K562 (cell line): ENCODE measurements around the gene TTC16. TPM values are rescaled to one million over a fixed set of nuclear protein-coding genes. Genes with fewer than 3 reads are reported as not detected.

Source experiments
- ATAC-seq: fragments of 200-7000 bp; cut with Tn5 transposase; 3 replicates; pipeline ENCODE4 v1.9.1; 2020; ENCODE audit warnings: moderate library complexity
- BruUV-seq: library from RNA; stranded (reverse); fragments of 400-500 nt; replicated peaks from 2 replicates; lab custom pipeline; 2021; lab: Mats Ljungman, UMichigan
- CTCF ChIA-PET: fragments of 300-600 bp; formaldehyde crosslinking; extraction: SDS; loops from one replicate; lab custom pipeline; 2021; ENCODE audit warnings: low intra/inter-chr PET ratio; lab: Yijun Ruan, JAX
- POLR2A ChIA-PET: fragments of 300-600, 350-650 bp; sonication (Branson Sonifier 250); formaldehyde crosslinking; extraction: SDS; loops from one replicate; lab custom pipeline; 2021; ENCODE audit warnings: antibody characterized with exemption, inconsistent platforms; lab: Yijun Ruan, JAX
- DNase-seq, 4 experiments: peaks; one replicate each; pipeline versions ENCODE4 v3.0.0 to v3.0.0-alpha.2; 2011 to 2018; ENCODE audit warnings: low spot score in 3 of 4, mixed read lengths in 3 of 4; ENCODE audit errors: extremely low read depth in 1 of 4
- FAIRE-seq: peaks from 2 replicates; lab custom pipeline; 2011; peaks lifted over from hg19 to GRCh38; lab: Jason Lieb, UNC
- H2AFZ ChIP-seq: 2 replicates; pipeline ENCODE4 v1.6.0; 2011; ENCODE audit warnings: low read depth, low read length, control low read depth, inconsistent platforms
- H3K27ac ChIP-seq: fragments of 200-600 bp; 3 replicates; pipeline ENCODE4 v1.8.0; 2011; ENCODE audit warnings: low read depth, mild to moderate bottlenecking, control low read depth, inconsistent platforms, low read length, moderate library complexity, mixed read lengths; ENCODE audit errors: extremely low read depth
- H3K27me3 ChIP-seq, 2 experiments: fragments of 300-600 bp in 1 of 2; 2 replicates in 1 of 2; 3 replicates in 1 of 2; pipeline versions ENCODE4 v1.6.0 to v1.8.0; 2011; ENCODE audit warnings: inconsistent platforms in 2 of 2, low read length in 2 of 2, mild to moderate bottlenecking in 1 of 2, mixed read lengths in 1 of 2, moderate library complexity in 1 of 2; ENCODE audit not compliant: control insufficient read depth in 2 of 2, insufficient read depth in 2 of 2
- H3K36me3 ChIP-seq: fragments of 300-600 bp; 3 replicates; pipeline ENCODE4 v1.8.0; 2011; ENCODE audit warnings: mild to moderate bottlenecking, low read length, inconsistent platforms; ENCODE audit not compliant: control insufficient read depth, insufficient read depth
- H3K4me1 ChIP-seq, 2 experiments: fragments of 200-600 bp in 1 of 2; replicated peaks in 1 of 2; 2 replicates in 1 of 2; 3 replicates in 1 of 2; pipeline versions ENCODE4 v1.5.1 to v1.8.0; 2011; ENCODE audit warnings: inconsistent platforms in 2 of 2, low read length in 2 of 2, mild to moderate bottlenecking in 1 of 2, mixed read lengths in 1 of 2, moderate library complexity in 1 of 2; ENCODE audit not compliant: control insufficient read depth in 2 of 2, insufficient read depth in 2 of 2
- H3K4me2 ChIP-seq: 2 replicates; pipeline ENCODE4 v1.6.1; 2011; ENCODE audit warnings: low read length, control low read depth, inconsistent platforms, mixed read lengths; ENCODE audit not compliant: insufficient read depth
- H3K4me3 ChIP-seq: fragments of 200-600 bp; sonication (generic), shearing (Covaris generic); 2 replicates; pipeline ENCODE4 v1.5.1; 2016; ENCODE audit warnings: control low read depth, inconsistent platforms
- H3K79me2 ChIP-seq: fragments of 200-600 bp; 3 replicates; pipeline ENCODE4 v1.8.0; 2011; ENCODE audit warnings: low read length, inconsistent platforms; ENCODE audit not compliant: control insufficient read depth, insufficient read depth
- H3K9ac ChIP-seq, 2 experiments: 2 replicates each; pipeline versions ENCODE4 v1.6.0 to v1.6.1; 2011; ENCODE audit warnings: low read depth in 2 of 2, low read length in 2 of 2, control low read depth in 1 of 2, inconsistent platforms in 1 of 2, mild to moderate bottlenecking in 1 of 2, mixed read lengths in 1 of 2; ENCODE audit not compliant: insufficient read depth in 1 of 2
- H3K9me1 ChIP-seq: one replicate; pipeline ENCODE4 v1.6.0; 2011; ENCODE audit warnings: inconsistent platforms, mild to moderate bottlenecking, low read length, moderate library complexity; ENCODE audit not compliant: control insufficient read depth, insufficient read depth
- H3K9me3 ChIP-seq: replicated peaks from 2 replicates; pipeline ENCODE4 v1.5.1; 2011; ENCODE audit warnings: low read depth, low read length, inconsistent platforms; ENCODE audit not compliant: control insufficient read depth, insufficient read depth
- H4K20me1 ChIP-seq: replicated peaks from 2 replicates; pipeline ENCODE4 v1.6.1; 2011; ENCODE audit warnings: low read length, inconsistent platforms, mixed read lengths; ENCODE audit not compliant: control insufficient read depth, insufficient read depth
- ADNP ChIP-seq: fragments of 200-800 bp; sonication (Bioruptor generic); IDR thresholded peaks from 2 replicates; pipeline ENCODE4 v1.6.1; 2016; ENCODE audit warnings: missing genetic modification characterization, missing compliant biosample characterization
- GABPB1 ChIP-seq: sonication (generic); formaldehyde crosslinking; IDR thresholded peaks from 2 replicates; pipeline ENCODE4 v1.8.0; 2022; ENCODE audit warnings: mild to moderate bottlenecking, missing genetic modification reagents
- GTF2A2 ChIP-seq: IDR thresholded peaks from 2 replicates; pipeline ENCODE4 v1.6.1; 2016; ENCODE audit warnings: mild to moderate bottlenecking, missing genetic modification characterization, missing compliant biosample characterization
- HES1 ChIP-seq: fragments of 450-650 bp; IDR thresholded peaks from 2 replicates; pipeline ENCODE4 v1.6.1; 2016; ENCODE audit warnings: low read depth, mild to moderate bottlenecking, moderate library complexity
- JUNB ChIP-seq: fragments of 450-650 bp; formaldehyde crosslinking; conservative IDR thresholded peaks from 2 replicates; pipeline ENCODE4 v1.4.0; 2020; ENCODE audit warnings: mild to moderate bottlenecking
- KHSRP ChIP-seq: fragments of 450-650 bp; IDR thresholded peaks from 2 replicates; pipeline ENCODE4 v1.6.1; 2017
- MCM7 ChIP-seq, 2 experiments: fragments of 450-650 bp; IDR thresholded peaks; 2 replicates each; pipeline ENCODE4 v1.6.1; 2016 to 2018
- NFYB ChIP-seq: IDR thresholded peaks from 2 replicates; pipeline ENCODE4 v1.6.1; 2011; ENCODE audit warnings: mild to moderate bottlenecking, moderate library complexity; ENCODE audit not compliant: insufficient read length; ENCODE audit errors: extremely low read depth
- POLR2G ChIP-seq: fragments of 200-400 bp; formaldehyde crosslinking; IDR thresholded peaks from 2 replicates; pipeline ENCODE4 v1.6.1; 2017; ENCODE audit warnings: low read depth, mild to moderate bottlenecking, antibody characterized with exemption, low read length, moderate library complexity
- PPARD ChIP-seq: fragments of 250-450 bp; sonication (Bioruptor Pico); IDR thresholded peaks from 2 replicates; pipeline ENCODE4 v1.8.0; 2022; ENCODE audit warnings: inconsistent platforms, mild to moderate bottlenecking, moderate library complexity
- SIX5 ChIP-seq, 2 experiments: IDR thresholded peaks; 2 replicates each; pipeline ENCODE4 v1.6.1; 2011; ENCODE audit warnings: low read length in 2 of 2, borderline replicate concordance in 1 of 2, low read depth in 1 of 2, mild to moderate bottlenecking in 1 of 2, moderate library complexity in 1 of 2; ENCODE audit not compliant: insufficient read depth in 1 of 2
- SLC30A9 ChIP-seq: fragments of 250-450 bp; sonication (Bioruptor Pico); IDR thresholded peaks from 2 replicates; pipeline ENCODE4 v1.8.0; 2022; ENCODE audit warnings: mild to moderate bottlenecking, moderate library complexity
- THRB ChIP-seq: fragments of 450-650 bp; formaldehyde crosslinking; conservative IDR thresholded peaks from 2 replicates; pipeline ENCODE4 v1.4.0; 2022; ENCODE audit warnings: mild to moderate bottlenecking, missing genetic modification characterization
- ZNF282 ChIP-seq: sonication (generic); formaldehyde crosslinking; IDR thresholded peaks from 2 replicates; pipeline ENCODE4 v1.8.1; 2023; ENCODE audit warnings: missing genetic modification reagents
- ZNF445 ChIP-seq: fragments of 250-450 bp; sonication (Bioruptor Pico); IDR thresholded peaks from 2 replicates; pipeline ENCODE4 v1.4.0; 2020; ENCODE audit warnings: low read depth, mild to moderate bottlenecking, moderate library complexity
- WGBS: fragments of 100-300 bp; shearing (Covaris generic); methylation state at CpG from one replicate; pipeline ENCODE4 v1.1.6; 2016; ENCODE audit warnings: low coverage, mixed read lengths; ENCODE audit not compliant: insufficient coverage; ENCODE audit errors: missing lambda C conversion rate; 5-methylcytosine and 5-hydroxymethylcytosine counted together
- in situ Hi-C: fragments of 300-500 bp; cut with MboI; formaldehyde crosslinking; loops from 4 replicates; pipeline ENCODE4 v1.15.0; 2018; ENCODE audit warnings: inconsistent platforms, mixed read lengths
- intact Hi-C: fragments of 100-400 bp; cut with micrococcal nuclease; formaldehyde crosslinking; loops from 2 replicates; pipeline ENCODE4 v1.14.2; 2022
- polyA plus RNA-seq, 8 experiments: library from polyadenylated mRNA; depleted of rRNA in 4 of 8; stranded (reverse) in 5 of 8; unstranded in 3 of 8; fragments of >200 nt; fragmentation: Nextera tagmentation in 2 of 8; fragmentation: Illumina TruSeq in 1 of 8; extraction: Ambion mirVana in 2 of 8; extraction: Trizol in 1 of 8; gene quantifications; 2 replicates each; pipeline versions ENCODE4 v1.2.1 to v1.2.3, GENCODE V29; 2011 to 2014; ENCODE audit warnings: inconsistent platforms in 1 of 8, missing spikeins in 1 of 8
- total RNA-seq, 7 experiments: library from RNA; depleted of rRNA in 6 of 7; stranded (reverse); fragments of >200 nt in 6 of 7; fragmentation: Illumina TruSeq in 2 of 7; extraction: Trizol in 2 of 7; gene quantifications; 2 replicates each; pipeline versions ENCODE4 v1.2.1 to v1.2.3, GENCODE V29; 2011 to 2021; ENCODE audit warnings: low replicate concordance in 1 of 7
- TF ChIP-seq, protein P1 (sequence below): sonication (generic); formaldehyde crosslinking; IDR thresholded peaks from 2 replicates; pipeline ENCODE4 v1.8.1; 2022; ENCODE audit warnings: missing genetic modification reagents
- TF ChIP-seq, protein P2 (sequence below), 3 experiments: fragments of 200-800 bp in 1 of 3; sonication (Bioruptor generic) in 1 of 3; sonication (generic) in 1 of 3; formaldehyde crosslinking in 1 of 3; IDR thresholded peaks; 2 replicates each; pipeline versions ENCODE4 v1.6.1 to v1.8.0; 2016 to 2022; ENCODE audit warnings: mild to moderate bottlenecking in 2 of 3, missing compliant biosample characterization in 2 of 3, missing genetic modification characterization in 2 of 3, missing genetic modification reagents in 1 of 3

The TTC16 gene
- total and polyA plus RNA-seq, 9 of the 15 experiments (the other 6 are each of a cell fraction or from before 2014, with no cell fraction given): 0.11 TPM; not detected in 8

- Histone ChIP-seq H3K4me1 (peaks cover 0 to 5% of the 10 kb centered on the region in 2 experiments; a peak in 2 of 5 replicates), H3K36me3 (peaks cover 2% of the 10 kb centered on the region; the same call in 1 of the 3 replicates), H3K27ac (no peak overlapping the region), H3K9me3 (no peaks in the 10 kb centered on the region), H3K79me2 (no peaks in the 10 kb centered on the region), H3K4me3 (no peak overlapping the region), H3K4me2 (no peak overlapping the region), H4K20me1 (no peaks in the 10 kb centered on the region), H3K9ac (no peak overlapping the region), H3K27me3 (no peaks in the 10 kb centered on the region), H2AFZ (no peak overlapping the region), H3K9me1 (no peaks in the 10 kb centered on the region)
- ChIA-PET POLR2A (interaction anchor here (1.8 kb wide), 1 partner anchor 12 kb away, joined by 6 read pairs; no protein-coding TSS in a partner anchor), CTCF (no interaction called here)
- in situ Hi-C loops (no loop called here), intact Hi-C loops (no loop called here)
- 62% methylated on average over 10 of the region's 10 CpGs for WGBS
- DNase-seq: no peak
- no peak for ATAC-seq
- BruUV-seq: no TSS peak
- FAIRE-seq: no peak
- TF ChIP-seq THRB (CRISPR knock-in tag) (no peak), GTF2A2 (tag) (no peak), KHSRP (no peak), JUNB (no peak), SIX5 (IDR thresholded peaks at IDR 0.05; ENCODE audit: borderline replicate concordance in 1 of 2, insufficient read depth in 1 of 2, low read depth in 1 of 2, low read length in 2 of 2) (no peak), HES1 (no peak), NFYB (no peak), GABPB1 (CRISPR knock-in tag) (no peak), ZNF282 (CRISPR knock-in tag) (no peak), POLR2G (no peak), MCM7 (IDR thresholded peaks at IDR 0.05) (no peak), SLC30A9 (CRISPR knock-in tag) (no peak), ZNF445 (CRISPR knock-in tag) (no peak), ADNP (tag) (no peak), PPARD (CRISPR knock-in tag) (no peak)
- TF ChIP-seq, protein P1, sequence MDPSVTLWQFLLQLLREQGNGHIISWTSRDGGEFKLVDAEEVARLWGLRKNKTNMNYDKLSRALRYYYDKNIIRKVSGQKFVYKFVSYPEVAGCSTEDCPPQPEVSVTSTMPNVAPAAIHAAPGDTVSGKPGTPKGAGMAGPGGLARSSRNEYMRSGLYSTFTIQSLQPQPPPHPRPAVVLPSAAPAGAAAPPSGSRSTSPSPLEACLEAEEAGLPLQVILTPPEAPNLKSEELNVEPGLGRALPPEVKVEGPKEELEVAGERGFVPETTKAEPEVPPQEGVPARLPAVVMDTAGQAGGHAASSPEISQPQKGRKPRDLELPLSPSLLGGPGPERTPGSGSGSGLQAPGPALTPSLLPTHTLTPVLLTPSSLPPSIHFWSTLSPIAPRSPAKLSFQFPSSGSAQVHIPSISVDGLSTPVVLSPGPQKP (CRISPR knock-in tag): no peak
- TF ChIP-seq, protein P2, sequence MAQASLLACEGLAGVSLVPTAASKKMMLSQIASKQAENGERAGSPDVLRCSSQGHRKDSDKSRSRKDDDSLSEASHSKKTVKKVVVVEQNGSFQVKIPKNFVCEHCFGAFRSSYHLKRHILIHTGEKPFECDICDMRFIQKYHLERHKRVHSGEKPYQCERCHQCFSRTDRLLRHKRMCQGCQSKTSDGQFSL (CRISPR knock-in tag; IDR thresholded peaks at IDR 0.05): no peak
- TF ChIP-seq, protein P2 (tag; IDR thresholded peaks at IDR 0.05): no peak
Measured at GRCh38 chr9:127693143-127693542, 22.7 kb upstream of the TTC16 start.
